Lung (tissue), 12 donors: ENCODE results near the gene BRMS1. TPM values are rescaled to one million over a fixed set of nuclear protein-coding genes. Genes with fewer than 3 reads are reported as not detected.

Experiments
- ATAC-seq: fragments of 200-7000 bp; cut with Tn5 transposase; one replicate; pipeline ENCODE4 v1.9.1; 2020; ENCODE audit warnings: moderate number of reproducible peaks; ENCODE audit not compliant: insufficient read depth, low FRiP score
- DNase-seq, 3 donors: peaks; one replicate each; pipeline ENCODE4 v3.0.0-alpha.2; 2013 to 2017
- H3K27ac ChIP-seq, 2 donors: one replicate each; pipeline ENCODE4 v1.5.1; 2013; ENCODE audit warnings: mild to moderate bottlenecking in 2 of 2, moderate library complexity in 2 of 2, control low read depth in 1 of 2, inconsistent platforms in 1 of 2, low read depth in 1 of 2, low read length in 1 of 2
- H3K27me3 ChIP-seq, 3 donors: one replicate each; pipeline ENCODE4 v1.5.1; 2013; ENCODE audit warnings: low read length in 2 of 3; ENCODE audit not compliant: control insufficient read depth in 3 of 3, insufficient read depth in 3 of 3
- H3K36me3 ChIP-seq, 4 donors: one replicate each; pipeline ENCODE4 v1.5.1; 2013; ENCODE audit warnings: low read length in 4 of 4, mild to moderate bottlenecking in 1 of 4, moderate library complexity in 1 of 4; ENCODE audit not compliant: control insufficient read depth in 4 of 4, insufficient read depth in 4 of 4
- H3K4me1 ChIP-seq, 5 donors: one replicate each; pipeline ENCODE4 v1.5.1; 2013; ENCODE audit warnings: low read length in 5 of 5, mild to moderate bottlenecking in 2 of 5, moderate library complexity in 1 of 5; ENCODE audit not compliant: control insufficient read depth in 5 of 5, insufficient read depth in 5 of 5
- H3K4me3 ChIP-seq: one replicate; pipeline ENCODE4 v1.5.1; 2013; ENCODE audit warnings: mild to moderate bottlenecking, control low read depth, moderate library complexity
- H3K9ac ChIP-seq, 2 donors: one replicate each; pipeline ENCODE4 v1.5.1; 2013; ENCODE audit warnings: low read length in 2 of 2, control low read depth in 1 of 2; ENCODE audit not compliant: insufficient read depth in 1 of 2
- H3K9me3 ChIP-seq, 4 donors: one replicate each; pipeline ENCODE4 v1.5.1; 2013; ENCODE audit warnings: low read length in 3 of 4, mild to moderate bottlenecking in 1 of 4, moderate library complexity in 1 of 4; ENCODE audit not compliant: control insufficient read depth in 4 of 4, insufficient read depth in 3 of 4
- CTCF ChIP-seq: IDR thresholded peaks from 2 replicates; pipeline ENCODE4 v1.5.1; 2012; ENCODE audit warnings: mild to moderate bottlenecking; ENCODE audit errors: control extremely low read depth, extremely low read depth
- WGBS, 2 donors: extraction: QIAGEN DNeasy Blood & Tissue Kit; methylation state at CpG; one replicate each; pipeline ENCODE4 v1.1.7; 2013; 5-methylcytosine and 5-hydroxymethylcytosine counted together
- polyA plus RNA-seq, 2 donors: library from polyadenylated mRNA; stranded (reverse); fragments of 200-250 nt; gene quantifications; one replicate each; pipeline ENCODE4 v1.2.1, GENCODE V29; 2013
- total RNA-seq, 2 donors: library from RNA; depleted of rRNA in 1 of 2; stranded (reverse); fragments of >200 nt in 1 of 2; gene quantifications; one replicate each; pipeline ENCODE4 v1.2.1, GENCODE V29; 2014 to 2021
- donor health status: control.
- donor health status: control.
- donor health status: Bipolar disorder and iron deficiency.
- donor health status: healthy.
- donor health status: DM: yes; HTN: yes; CAD: no.

The BRMS1 gene
- total and polyA plus RNA-seq, 4 donors = 23.7 to 88.7 (median 49.2) TPM

DNA sequence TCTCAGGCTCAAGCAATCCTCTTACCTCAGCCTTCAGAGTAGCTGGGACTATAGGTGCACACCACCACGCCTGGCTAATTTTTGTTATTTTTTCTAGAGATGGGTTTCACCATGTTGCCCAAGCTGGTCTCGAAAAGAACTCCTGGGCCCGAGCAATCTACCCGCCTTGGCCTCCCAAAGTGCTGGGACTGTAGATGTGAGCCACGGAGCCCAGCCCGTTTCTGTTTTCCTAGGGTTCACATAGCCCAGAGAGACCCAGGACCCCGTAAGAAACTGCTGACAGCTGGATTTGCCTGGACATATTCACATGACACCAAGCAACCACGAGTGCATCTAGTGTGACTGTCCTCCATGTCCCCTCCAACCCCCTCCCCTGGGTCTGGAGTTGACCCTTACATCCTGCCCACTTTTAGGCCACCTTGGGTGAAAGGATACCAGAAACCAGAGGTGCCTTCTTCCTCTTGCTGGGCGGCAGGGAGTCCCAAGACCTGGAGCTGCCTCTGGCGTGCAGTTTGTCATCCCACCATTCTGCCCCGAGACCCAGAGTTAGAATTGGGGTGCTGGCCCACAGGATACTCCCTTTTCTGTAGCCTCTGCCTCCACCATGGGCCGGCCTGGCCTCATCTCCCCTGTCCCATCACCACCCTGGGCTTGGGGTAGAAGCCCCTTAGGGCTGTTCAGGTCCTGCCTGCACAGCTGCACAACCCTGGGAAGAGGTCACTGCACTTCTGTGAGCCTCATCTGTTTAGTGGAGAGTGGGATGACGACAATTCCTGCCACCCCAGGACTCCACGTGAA, 5.0 kb downstream of the BRMS1 start:
- H3K9ac ChIP-seq = no peak overlapping the region
- DNase-seq = no peak
- H3K4me3 ChIP-seq = no peak overlapping the region
- WGBS, 2 donors = 82 to 86% methylated on average over 14 of the region's 14 CpGs
- no peaks in the 10 kb centered on the region for H3K27me3 ChIP-seq
- ATAC-seq = no peak
- no peaks in the 10 kb centered on the region for H3K9me3 ChIP-seq
- no peak for TF ChIP-seq CTCF
- H3K4me1 ChIP-seq = peaks cover 0 to 30% (median 14%) of the 10 kb centered on the region in 5 donors
- H3K27ac ChIP-seq = no peak overlapping the region
- peaks cover 0 to 47% (median 14%) of the 10 kb centered on the region in 4 donors for H3K36me3 ChIP-seq

DNA sequence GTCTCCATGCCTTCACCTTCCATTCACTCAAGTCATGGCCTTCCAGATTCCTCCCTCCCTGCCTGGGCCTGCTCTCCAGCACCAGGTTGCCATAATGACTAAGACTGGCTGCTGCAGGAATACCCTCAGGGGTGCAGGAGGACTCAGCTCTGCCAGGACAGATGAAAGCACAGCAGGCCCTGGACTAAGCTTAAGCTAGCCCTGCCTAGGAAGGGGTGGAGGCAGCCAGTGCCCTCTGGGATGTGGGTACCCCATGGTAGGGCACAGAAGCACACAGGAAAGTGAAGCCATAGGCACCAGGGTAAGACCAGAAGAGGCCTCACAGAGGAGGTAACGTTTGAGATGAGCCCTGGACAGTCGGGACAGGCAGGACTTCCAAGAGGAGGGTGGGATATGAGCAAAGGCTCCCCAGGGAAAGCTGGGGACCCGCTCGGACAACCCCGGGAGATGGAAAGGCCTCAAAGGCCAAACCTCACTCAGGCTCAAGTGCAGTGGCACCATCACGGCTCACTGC, 5.7 kb downstream of the BRMS1 start:
- WGBS, 2 donors = 89 to 95% methylated on average over 6 of the region's 6 CpGs
- Histone ChIP-seq H3K9me3 (no peaks in the 10 kb centered on the region), H3K27me3 (no peaks in the 10 kb centered on the region), H3K36me3 (peaks cover 0 to 47% (median 14%) of the 10 kb centered on the region in 4 donors), H3K27ac (no peak overlapping the region), H3K4me3 (no peak overlapping the region), H3K4me1 (peaks cover 0 to 27% (median 14%) of the 10 kb centered on the region in 5 donors), H3K9ac (no peak overlapping the region)
- ATAC-seq (no peak), DNase-seq (no peak)
- TF ChIP-seq CTCF = no peak

- Histone ChIP-seq H3K27ac (no peak overlapping the region), H3K27me3 (no peaks in the 10 kb centered on the region), H3K9me3 (no peaks in the 10 kb centered on the region), H3K4me1 (peaks cover 0 to 21% (median 10%) of the 10 kb centered on the region in 5 donors), H3K36me3 (peaks cover 0 to 54% (median 14%) of the 10 kb centered on the region in 4 donors), H3K9ac (no peak overlapping the region), H3K4me3 (no peak overlapping the region)
- TF ChIP-seq CTCF = no peak
- ATAC-seq (no peak), DNase-seq (no peak)
- 87% methylated on average over 17 of the region's 17 CpGs for WGBS, 2 donors
Observed at GRCh38 chr11:66338276-66339161, 6.4 kb downstream of the BRMS1 start.
